GM23248 (cell line): ENCODE data around the gene NFIC. TPM values are rescaled to one million over a fixed set of nuclear protein-coding genes. Genes with fewer than 3 reads are reported as not detected.

Source experiments
- DNase-seq: peaks from one replicate; pipeline ENCODE4 v3.0.0-alpha.2; 2015
- H2AFZ ChIP-seq: fragments of 200-600 bp; sonication (generic); 2 replicates; pipeline ENCODE4 v1.6.1; 2016; ENCODE audit warnings: antibody characterized with exemption
- H3F3A ChIP-seq: fragments of 200-600 bp; sonication (generic); 2 replicates; pipeline ENCODE4 v1.6.1; 2016; ENCODE audit warnings: mild to moderate bottlenecking, antibody characterized with exemption, mixed run types; ENCODE audit not compliant: insufficient read depth
- H3K27ac ChIP-seq: fragments of 200-600 bp; sonication (generic); 2 replicates; pipeline ENCODE4 v1.5.1; 2016; ENCODE audit warnings: mild to moderate bottlenecking
- H3K27me3 ChIP-seq: fragments of 200-600 bp; sonication (generic); replicated peaks from 2 replicates; pipeline ENCODE4 v1.6.1; 2016; ENCODE audit warnings: mild to moderate bottlenecking; ENCODE audit not compliant: insufficient read depth
- H3K36me3 ChIP-seq: fragments of 200-600 bp; sonication (generic); 2 replicates; pipeline ENCODE4 v1.6.1; 2016; ENCODE audit warnings: low read depth, mild to moderate bottlenecking
- H3K4me1 ChIP-seq: fragments of 200-600 bp; sonication (generic); 2 replicates; pipeline ENCODE4 v1.6.1; 2016; ENCODE audit warnings: mild to moderate bottlenecking; ENCODE audit not compliant: insufficient read depth
- H3K4me2 ChIP-seq: fragments of 200-600 bp; sonication (generic); one replicate; pipeline ENCODE4 v1.6.1; 2016; ENCODE audit warnings: mild to moderate bottlenecking; ENCODE audit not compliant: unreplicated experiment
- H3K4me3 ChIP-seq: fragments of 200-600 bp; sonication (generic); 2 replicates; pipeline ENCODE4 v1.5.1; 2016; ENCODE audit warnings: mild to moderate bottlenecking
- H3K79me2 ChIP-seq: fragments of 200-600 bp; sonication (generic); 2 replicates; pipeline ENCODE4 v1.6.1; 2016; ENCODE audit warnings: mild to moderate bottlenecking; ENCODE audit not compliant: insufficient read depth
- H3K9ac ChIP-seq: fragments of 200-600 bp; sonication (generic); 2 replicates; pipeline ENCODE4 v1.6.1; 2016; ENCODE audit warnings: mild to moderate bottlenecking
- H3K9me2 ChIP-seq: fragments of 200-600 bp; sonication (generic); 2 replicates; pipeline ENCODE4 v1.6.1; 2016; ENCODE audit warnings: mixed run types, mild to moderate bottlenecking, moderate library complexity; ENCODE audit not compliant: insufficient read depth
- H3K9me3 ChIP-seq: fragments of 200-600 bp; sonication (generic); one replicate; pipeline ENCODE4 v1.6.1; 2017; ENCODE audit warnings: low read depth
- H4K20me1 ChIP-seq: fragments of 200-600 bp; sonication (generic); 2 replicates; pipeline ENCODE4 v1.6.0; 2016; ENCODE audit not compliant: insufficient read depth
- EZH2 ChIP-seq: fragments of 200-600 bp; sonication (generic); IDR thresholded peaks from 2 replicates; pipeline ENCODE4 v1.6.1; 2018; ENCODE audit warnings: antibody characterized with exemption, mild to moderate bottlenecking; ENCODE audit not compliant: insufficient read depth, poor library complexity, severe bottlenecking
- EZH2phosphoT487 ChIP-seq: fragments of 200-600 bp; sonication (generic); IDR thresholded peaks from 2 replicates; pipeline ENCODE4 v1.6.1; 2018; ENCODE audit warnings: antibody characterized with exemption, moderate library complexity, mild to moderate bottlenecking, low read depth; ENCODE audit not compliant: insufficient read depth
- WGBS, 2 experiments: methylation state at CpG; one replicate each; pipeline ENCODE4 v1.1.6; 2015 to 2017; ENCODE audit warnings: low lambda C conversion rate in 2 of 2, low coverage in 1 of 2; ENCODE audit errors: missing lambda C conversion rate in 2 of 2; 5-methylcytosine and 5-hydroxymethylcytosine counted together
- in situ Hi-C: fragments of 300-500 bp; cut with MboI; formaldehyde crosslinking; loops from 2 replicates; pipeline ENCODE4 v1.15.0; 2020
- polyA plus RNA-seq: library from polyadenylated mRNA; unstranded; fragments of >200 nt; fragmentation: Nextera tagmentation; extraction: Ambion mirVana; gene quantifications from 2 replicates; pipeline ENCODE4 v1.2.1, GENCODE V29; 2016
- small RNA-seq: library from RNA; depleted of rRNA; stranded (forward); fragments of <200 nt; gene quantifications from one replicate; pipeline ENCODE3, GENCODE V24; 2014; ENCODE audit warnings: low read depth, low replicate concordance
- total RNA-seq: library from RNA; depleted of rRNA; stranded (reverse); fragments of >200 nt; shearing (Covaris generic); gene quantifications from 2 replicates; pipeline ENCODE4 v1.2.3, GENCODE V29; 2014; rRNA removed

NFIC gene
- total and polyA plus RNA-seq, 2 experiments from 2014 or later, result 50.4 to 108 TPM

DNA sequence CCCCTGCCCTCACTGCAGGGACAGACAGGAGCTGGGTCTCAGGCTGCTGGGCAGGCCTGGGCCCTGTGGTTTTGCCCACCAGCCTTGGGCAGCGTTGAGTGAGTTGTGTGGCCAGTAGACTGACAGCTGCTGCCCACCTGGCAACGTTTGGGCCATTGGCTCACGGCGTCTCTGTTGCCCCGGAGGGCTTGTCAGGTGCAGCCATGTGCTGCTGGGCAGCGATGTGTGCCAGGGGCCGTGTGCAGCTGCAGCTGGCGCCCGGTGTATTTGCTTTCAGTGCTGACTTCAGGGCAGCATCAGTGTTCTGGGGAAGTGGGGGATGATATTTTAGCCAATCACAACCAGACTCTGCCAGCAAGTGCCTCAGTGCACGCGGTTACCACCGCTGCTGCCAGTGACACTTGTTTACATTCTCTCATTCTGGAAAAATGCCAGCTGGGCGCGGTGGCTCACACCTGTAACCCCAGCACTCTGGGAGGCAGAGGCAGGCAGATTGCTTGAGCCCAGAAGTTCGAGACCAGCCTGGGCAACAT, 150.4 kb downstream of the NFIC start:
- Histone ChIP-seq H3K79me2 (peaks cover 100% of the 10 kb centered on the region), H3K9me3 (no peaks in the 10 kb centered on the region), H3K36me3 (no peaks in the 10 kb centered on the region), H2AFZ (no peak overlapping the region), H3K27ac (no peak overlapping the region), H4K20me1 (peaks cover 4% of the 10 kb centered on the region; the same call in 1 of the 2 replicates), H3K9ac (no peak overlapping the region), H3K4me2 (no peak overlapping the region), H3K9me2 (no peaks in the 10 kb centered on the region), H3K27me3 (no peaks in the 10 kb centered on the region), H3F3A (no peaks in the 10 kb centered on the region), H3K4me3 (no peak overlapping the region), H3K4me1 (no peaks in the 10 kb centered on the region)
- WGBS, 2 experiments, result 73 to 77% methylated on average over 14 to 15 of the region's 15 CpGs
- TF ChIP-seq EZH2, result no peak
- no peak for TF ChIP-seq EZH2phosphoT487
- in situ Hi-C loops, result no loop called here
- DNase-seq, result no peak

- Histone ChIP-seq H3K4me2 (no peak overlapping the region), H3K9ac (no peak overlapping the region), H3K4me3 (no peak overlapping the region), H3K27ac (no peak overlapping the region), H3K4me1 (no peaks in the 10 kb centered on the region), H3K9me2 (no peaks in the 10 kb centered on the region), H4K20me1 (peaks cover 4% of the 10 kb centered on the region; the same call in 1 of the 2 replicates), H3K36me3 (no peaks in the 10 kb centered on the region), H3K9me3 (no peaks in the 10 kb centered on the region), H3F3A (no peaks in the 10 kb centered on the region), H3K79me2 (peaks cover 100% of the 10 kb centered on the region), H3K27me3 (no peaks in the 10 kb centered on the region), H2AFZ (no peak overlapping the region)
- TF ChIP-seq EZH2 (no peak), EZH2phosphoT487 (no peak)
- in situ Hi-C loops, result no loop called here
- no peak for DNase-seq
- 92 to 96% methylated on average over 2 of the region's 2 CpGs for WGBS, 2 experiments
These were observed 151.3 kb downstream of the NFIC start for GRCh38 chr19:3517638-3518037.

DNA sequence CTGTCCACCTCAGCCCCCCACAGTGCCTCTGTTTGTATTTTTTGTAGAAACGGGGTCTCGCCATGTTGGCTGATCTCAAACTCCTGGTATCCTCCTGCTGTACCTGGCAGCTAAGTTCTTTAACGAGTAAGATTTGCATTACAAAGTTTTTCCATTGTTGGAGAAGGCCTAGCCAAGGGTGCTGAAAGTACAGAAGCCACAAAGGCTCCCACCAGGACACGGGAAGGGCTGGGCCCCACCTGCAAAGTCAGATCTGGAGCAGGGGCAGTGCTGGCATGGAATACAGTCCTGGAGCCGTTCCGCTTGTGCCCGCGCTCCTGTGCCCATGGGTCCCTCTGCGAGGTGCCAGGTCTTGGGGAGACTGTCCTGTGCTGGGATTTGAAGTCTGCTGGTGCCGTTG, 151.9 kb downstream of the NFIC start:
- Histone ChIP-seq H3K4me1 (no peaks in the 10 kb centered on the region), H2AFZ (no peak overlapping the region), H3K36me3 (no peaks in the 10 kb centered on the region), H3K27ac (no peak overlapping the region), H3F3A (no peaks in the 10 kb centered on the region), H4K20me1 (peaks cover 4% of the 10 kb centered on the region; the same call in 1 of the 2 replicates), H3K9me2 (no peaks in the 10 kb centered on the region), H3K27me3 (no peaks in the 10 kb centered on the region), H3K4me2 (no peak overlapping the region), H3K4me3 (no peak overlapping the region), H3K9ac (no peak overlapping the region), H3K9me3 (no peaks in the 10 kb centered on the region), H3K79me2 (peaks cover 100% of the 10 kb centered on the region)
- WGBS, 2 experiments, result 85 to 89% methylated on average over 10 of the region's 10 CpGs
- DNase-seq, result no peak
- TF ChIP-seq EZH2phosphoT487 (no peak), EZH2 (no peak)
- in situ Hi-C loops, result no loop called here

- Histone ChIP-seq H3K4me2 (no peak overlapping the region), H3K9me2 (no peaks in the 10 kb centered on the region), H3K4me1 (no peaks in the 10 kb centered on the region), H2AFZ (no peak overlapping the region), H3K9me3 (no peaks in the 10 kb centered on the region), H4K20me1 (peaks cover 4% of the 10 kb centered on the region; the same call in 1 of the 2 replicates), H3K4me3 (no peak overlapping the region), H3K27me3 (no peaks in the 10 kb centered on the region), H3F3A (no peaks in the 10 kb centered on the region), H3K36me3 (no peaks in the 10 kb centered on the region), H3K27ac (no peak overlapping the region), H3K9ac (no peak overlapping the region), H3K79me2 (peaks cover 100% of the 10 kb centered on the region)
- DNase-seq, result no peak
- in situ Hi-C loops, result no loop called here
- no peak for TF ChIP-seq EZH2phosphoT487
- no peak for TF ChIP-seq EZH2
- 87 to 94% methylated on average over 2 of the region's 2 CpGs for WGBS, 2 experiments
These were observed 152.3 kb downstream of the NFIC start for GRCh38 chr19:3518659-3519058.

Small RNAs within 50 kb of the gene (small RNA-seq; reads per million reads assigned to genes)
- gene AC005514.1, result not detected

Other genes with a start within 250 kb of the NFIC start
- not detected in 2 replicates for gene GNA15, start 230.6 kb upstream of the NFIC start, total RNA-seq
- gene GNA15, start 230.6 kb upstream of the NFIC start, polyA plus RNA-seq, result not detected in 2 replicates
- gene S1PR4, start 187.8 kb upstream of the NFIC start, total RNA-seq, result not detected in 2 replicates
- gene S1PR4, start 187.8 kb upstream of the NFIC start, polyA plus RNA-seq, result not detected in 2 replicates
- gene NCLN, start 180.7 kb upstream of the NFIC start, total RNA-seq, result 73.0 and 76.5 TPM in 2 replicates
- 84.8 and 91.3 TPM in 2 replicates for gene NCLN, start 180.7 kb upstream of the NFIC start, polyA plus RNA-seq
- 1.1 TPM in 1 of 2 replicates, not detected in the other for gene CELF5, start 141.9 kb upstream of the NFIC start, total RNA-seq
- 0.24 TPM in 1 of 2 replicates, not detected in the other for gene CELF5, start 141.9 kb upstream of the NFIC start, polyA plus RNA-seq
- gene SMIM24, start 113.9 kb downstream of the NFIC start, total RNA-seq, result not detected in 2 replicates
- not detected in 2 replicates for gene SMIM24, start 113.9 kb downstream of the NFIC start, polyA plus RNA-seq
- not detected in 2 replicates for gene SMIM44, start 116.9 kb downstream of the NFIC start, total RNA-seq
- not detected in 2 replicates for gene SMIM44, start 116.9 kb downstream of the NFIC start, polyA plus RNA-seq
- gene DOHH, start 134.1 kb downstream of the NFIC start, total RNA-seq, result 17.5 and 20.4 TPM in 2 replicates
- 15.0 and 16.9 TPM in 2 replicates for gene DOHH, start 134.1 kb downstream of the NFIC start, polyA plus RNA-seq
- 36.5 and 61.3 TPM in 2 replicates for gene FZR1, start 139.7 kb downstream of the NFIC start, total RNA-seq
- gene FZR1, start 139.7 kb downstream of the NFIC start, polyA plus RNA-seq, result 32.3 and 38.4 TPM in 2 replicates
- not detected in 2 replicates for gene TEKTIP1, start 172.6 kb downstream of the NFIC start, total RNA-seq
- gene TEKTIP1, start 172.6 kb downstream of the NFIC start, polyA plus RNA-seq, result 0.33 TPM in 1 of 2 replicates, not detected in the other
- 67.9 and 73.9 TPM in 2 replicates for gene MFSD12, start 191.0 kb downstream of the NFIC start, total RNA-seq
- gene MFSD12, start 191.0 kb downstream of the NFIC start, polyA plus RNA-seq, result 23.0 and 23.1 TPM in 2 replicates
- 105 and 112 TPM in 2 replicates for gene HMG20B, start 206.4 kb downstream of the NFIC start, total RNA-seq
- 83.9 and 87.7 TPM in 2 replicates for gene HMG20B, start 206.4 kb downstream of the NFIC start, polyA plus RNA-seq
- gene GIPC3, start 218.9 kb downstream of the NFIC start, total RNA-seq, result 0.13 TPM in 1 of 2 replicates, not detected in the other
- gene GIPC3, start 218.9 kb downstream of the NFIC start, polyA plus RNA-seq, result 0.06 TPM in 1 of 2 replicates, not detected in the other
- gene TBXA2R, start 240.3 kb downstream of the NFIC start, total RNA-seq, result 0.76 TPM in 1 of 2 replicates, not detected in the other
- gene TBXA2R, start 240.3 kb downstream of the NFIC start, polyA plus RNA-seq, result 1.9 and 2.6 TPM in 2 replicates